GM13977 (cell line): Measurements from ENCODE around the gene TMEM38B.

Experiments
- DNase-seq: peaks from one replicate; pipeline ENCODE4 v3.0.0; 2012; ENCODE audit warnings: low spot score
- CTCF ChIP-seq: IDR thresholded peaks from 2 replicates; pipeline ENCODE4 v1.5.1; 2012; ENCODE audit warnings: mild to moderate bottlenecking, control low read depth; ENCODE audit not compliant: insufficient read depth; ENCODE audit errors: extremely low read depth, missing control alignments
- in situ Hi-C: fragments of 300-500 bp; cut with MboI; formaldehyde crosslinking; loops from one replicate; pipeline ENCODE4 v1.12.0; 2022; ENCODE audit warnings: low sequenced_read_pairs, low pct_unique_long_range_greater_than_20kb, mixed read lengths, inconsistent platforms; ENCODE audit not compliant: unreplicated experiment

Gene TMEM38B

GRCh38 chr9:105681313-105681712, 13.0 kb upstream of the TMEM38B start:
- in situ Hi-C loops, result no loop called here
- TF ChIP-seq CTCF, result no peak
- no peak for DNase-seq

- no peak for TF ChIP-seq CTCF
- in situ Hi-C loops, result no loop called here
Measured at GRCh38 chr9:105681724-105682123, 12.6 kb upstream of the TMEM38B start.

GRCh38 chr9:105683688-105684275, 10.6 kb upstream of the TMEM38B start:
- in situ Hi-C loops, result no loop called here
- TF ChIP-seq CTCF, result no peak
- no peak for DNase-seq

More at GRCh38 chr9:105681724-105682123, 12.6 kb upstream of the TMEM38B start:
- no peak for DNase-seq

- TF ChIP-seq CTCF, result no peak
- in situ Hi-C loops, result no loop called here
- DNase-seq, result no peak
Measured at GRCh38 chr9:105686936-105687335, 7.4 kb upstream of the TMEM38B start.

- no peak for DNase-seq
- TF ChIP-seq CTCF, result peak; percentile 36
- in situ Hi-C loops, result no loop called here
Measured at GRCh38 chr9:105690742-105691141, 3.6 kb upstream of the TMEM38B start.

- in situ Hi-C loops, result no loop called here
- peak; percentile 46 for DNase-seq
Measured at GRCh38 chr9:105693435-105694189, 729 bp upstream of the TMEM38B start.

More at GRCh38 chr9:105693435-105694189, 729 bp upstream of the TMEM38B start:
- no peak for TF ChIP-seq CTCF
